ENCODE results near the gene ZNF76.

ZNF76 gene

DNA sequence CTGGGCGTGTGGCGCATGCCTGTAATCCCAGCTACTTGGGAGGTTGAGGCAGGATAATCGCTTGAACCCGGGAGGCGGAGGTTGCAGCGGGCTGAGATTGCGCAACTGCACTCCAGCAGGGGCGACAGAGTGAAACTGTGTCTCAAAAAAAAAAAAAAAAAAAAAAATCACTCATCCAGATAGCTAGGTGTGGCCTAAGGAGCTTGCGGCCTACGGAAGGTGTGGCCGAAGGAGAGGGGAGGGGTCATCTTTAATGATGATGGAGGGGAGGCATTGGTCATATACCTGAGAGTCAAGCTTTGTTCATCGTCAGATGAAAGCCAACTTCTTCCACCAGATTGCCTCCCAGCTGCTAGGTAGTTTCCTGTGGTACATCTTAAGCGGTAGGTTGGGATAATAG is 82.0 kb downstream of the ZNF76 start:
- DNase-seq = no peak

DNA sequence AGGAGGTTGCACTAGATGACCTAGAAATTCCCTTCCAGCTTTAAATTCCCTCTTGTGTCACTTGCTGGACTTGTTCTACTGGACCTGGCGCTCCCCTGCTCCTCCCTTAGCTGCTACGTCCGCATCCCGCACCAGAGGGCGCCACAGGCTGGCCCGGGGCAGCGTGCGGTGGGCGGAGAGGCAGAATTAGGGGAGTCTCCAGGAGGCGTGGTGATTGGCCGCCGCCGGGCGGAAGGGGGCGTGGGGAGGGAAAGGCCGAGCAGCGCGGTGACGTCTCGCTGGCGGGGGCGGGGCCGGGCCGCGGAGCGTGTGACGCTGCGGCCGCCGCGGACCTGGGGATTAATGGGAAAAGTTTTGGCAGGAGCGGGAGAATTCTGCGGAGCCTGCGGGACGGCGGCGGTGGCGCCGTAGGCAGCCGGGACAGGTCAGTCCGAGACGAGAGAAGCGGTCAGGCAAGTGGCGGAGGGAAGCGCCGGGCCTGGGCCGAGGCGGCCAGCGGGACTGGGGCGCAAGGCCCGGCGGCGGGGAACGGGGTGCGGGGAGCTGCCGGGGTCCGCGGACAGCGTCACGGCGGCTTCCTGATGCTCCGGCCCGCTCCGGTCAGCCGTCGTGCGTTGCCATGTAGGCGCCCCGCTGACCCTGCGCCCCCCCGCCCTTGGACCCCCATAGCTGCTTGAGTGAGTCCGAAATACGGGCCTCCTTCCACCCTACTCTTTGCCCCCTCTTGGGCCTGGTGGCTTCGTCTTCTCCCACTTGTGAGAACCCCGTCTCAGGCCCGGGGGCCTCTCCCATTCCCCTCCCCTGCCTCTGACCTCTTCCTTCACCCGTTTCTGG is 82.9 kb downstream of the ZNF76 start, which contains the start of gene PPARD:
Gene PPARD (plus strand): TSS at position 301 of the 834 bp plus-strand sequence. CDS start 68,530 bp downstream, outside the sequence.
- DNase-seq = peak; percentile 93

DNA sequence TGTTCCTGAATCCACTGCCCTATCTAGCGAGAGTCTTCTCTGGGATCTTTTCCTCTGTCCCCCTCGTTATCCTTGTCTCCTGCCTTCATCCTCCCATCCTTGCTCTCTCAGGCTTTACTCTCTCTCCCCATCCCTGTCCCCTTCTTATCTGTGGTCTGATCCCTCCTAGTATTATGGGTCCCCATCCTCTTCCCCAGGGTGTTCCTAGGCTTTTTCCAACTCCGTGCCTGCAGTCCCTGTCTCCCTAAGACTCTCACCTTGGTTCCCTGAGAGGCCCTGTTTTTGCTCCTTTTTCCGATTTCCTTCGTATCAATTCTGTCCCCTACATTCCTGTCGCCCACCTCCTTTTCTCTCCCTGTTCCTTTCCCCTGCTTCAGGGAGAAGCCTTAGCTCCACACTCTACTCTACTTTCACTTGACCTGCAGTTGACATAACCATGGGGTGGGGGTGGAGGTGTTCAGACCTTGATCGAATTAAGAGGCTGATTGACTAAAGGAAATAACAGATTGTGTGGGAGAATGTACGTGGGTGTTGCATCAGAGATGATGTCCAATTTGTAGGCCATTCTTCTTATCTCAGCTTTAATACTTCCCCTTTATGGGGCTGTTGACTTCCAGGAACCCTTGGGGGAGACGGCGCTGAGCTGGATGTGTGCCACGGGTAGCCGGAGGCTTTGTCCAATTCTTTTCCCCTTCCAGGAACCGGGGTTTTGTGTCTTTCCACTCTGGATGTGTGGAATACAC is 83.7 kb downstream of the ZNF76 start:
- no peak for DNase-seq

DNA sequence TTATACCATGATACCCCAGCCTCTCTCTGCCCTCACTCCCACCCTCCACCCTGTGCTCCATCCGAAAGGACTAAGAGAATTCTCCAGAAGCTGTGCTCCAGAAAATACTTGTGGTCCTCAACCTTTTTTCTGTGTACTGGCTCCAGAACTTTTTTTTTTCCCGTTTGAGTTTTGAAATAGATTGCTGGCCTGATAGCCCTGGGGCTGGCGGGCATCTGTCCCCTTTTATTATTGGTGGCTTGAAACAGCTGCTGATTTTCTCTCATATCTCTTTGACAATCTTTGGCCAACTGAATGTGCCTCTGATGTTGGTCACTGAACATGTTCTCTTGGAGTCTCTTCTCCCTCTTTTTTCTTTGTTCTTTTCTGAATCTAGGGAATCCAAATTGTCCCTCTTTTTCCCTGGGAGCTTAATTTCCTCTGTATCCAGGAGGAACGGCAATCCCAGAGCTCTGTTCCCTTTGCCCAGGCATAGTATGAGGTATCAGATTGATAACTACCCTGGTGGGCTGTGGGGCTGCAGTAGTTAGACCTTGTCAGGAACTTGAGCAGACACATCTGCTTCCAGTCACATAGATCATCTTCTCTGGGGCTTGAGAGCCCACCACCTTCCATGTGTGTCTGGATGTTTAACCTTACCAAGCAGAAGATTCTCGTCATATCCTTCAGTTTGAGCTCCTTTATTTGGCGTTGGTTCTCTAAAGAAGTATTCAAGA is 84.5 kb downstream of the ZNF76 start:
- DNase-seq = no peak
